Neural cell (in vitro differentiated cells): ENCODE measurements around the gene HHIP. TPM values are rescaled to one million over a fixed set of nuclear protein-coding genes. Genes with fewer than 3 reads are reported as not detected.

Source experiments
- H2AFZ ChIP-seq: fragments of 200-600, 300-800 bp; sonication (generic), shearing (Covaris generic); 2 replicates; pipeline ENCODE4 v1.6.0; 2014; ENCODE audit warnings: low read depth, mild to moderate bottlenecking, antibody characterized with exemption, low read length, moderate library complexity
- H3F3A ChIP-seq: fragments of 200-600 bp; shearing (Covaris generic); 2 replicates; pipeline ENCODE4 v1.6.1; 2016; ENCODE audit warnings: mild to moderate bottlenecking, moderate library complexity, mixed read lengths, antibody characterized with exemption, low read length; ENCODE audit not compliant: insufficient read depth, poor library complexity, severe bottlenecking
- H3K27ac ChIP-seq: fragments of 200-600, 300-800 bp; sonication (generic), shearing (Covaris generic); 2 replicates; pipeline ENCODE4 v1.5.1; 2014; ENCODE audit warnings: mild to moderate bottlenecking, low read length, moderate library complexity
- H3K27me3 ChIP-seq: fragments of 300-800, 200-600 bp; sonication (generic), shearing (Covaris generic); 2 replicates; pipeline ENCODE4 v1.6.0; 2014; ENCODE audit warnings: mild to moderate bottlenecking, low read depth, low read length, moderate library complexity; ENCODE audit not compliant: insufficient read depth
- H3K36me3 ChIP-seq: fragments of 300-800, 200-600 bp; sonication (generic), shearing (Covaris generic); 2 replicates; pipeline ENCODE4 v1.5.1; 2014; ENCODE audit warnings: mild to moderate bottlenecking, antibody characterized with exemption, low read length, moderate library complexity; ENCODE audit not compliant: insufficient read depth
- H3K4me2 ChIP-seq: fragments of 300-800, 200-600 bp; sonication (generic), shearing (Covaris generic); 2 replicates; pipeline ENCODE4 v1.6.0; 2014; ENCODE audit warnings: mild to moderate bottlenecking, low read length
- H3K4me3 ChIP-seq: fragments of 300-800, 200-600 bp; sonication (generic), shearing (Covaris generic); 2 replicates; pipeline ENCODE4 v1.5.1; 2014; ENCODE audit warnings: mild to moderate bottlenecking, low read length, moderate library complexity
- H3K79me2 ChIP-seq: fragments of 200-600 bp; shearing (Covaris generic); replicated peaks from 2 replicates; pipeline ENCODE4 v1.6.0; 2014; ENCODE audit warnings: mild to moderate bottlenecking, low read length, moderate library complexity; ENCODE audit not compliant: insufficient read depth
- H3K9ac ChIP-seq: fragments of 300-800, 200-600 bp; sonication (generic), shearing (Covaris generic); 2 replicates; pipeline ENCODE4 v1.6.1; 2016; ENCODE audit warnings: mild to moderate bottlenecking, low read length, mixed read lengths
- H3K9me2 ChIP-seq: fragments of 200-600 bp; shearing (Covaris generic); 2 replicates; pipeline ENCODE4 v1.6.1; 2016; ENCODE audit warnings: mild to moderate bottlenecking, low read length, mixed read lengths; ENCODE audit not compliant: insufficient read depth
- H3K9me3 ChIP-seq: fragments of 200-600, 300-800 bp; sonication (generic), shearing (Covaris generic); 2 replicates; pipeline ENCODE4 v1.6.1; 2016; ENCODE audit warnings: mild to moderate bottlenecking, mixed run types, low read length, moderate library complexity, mixed read lengths
- H4K20me1 ChIP-seq: fragments of 200-600 bp; shearing (Covaris generic); 2 replicates; pipeline ENCODE4 v1.6.1; 2016; ENCODE audit warnings: mild to moderate bottlenecking, mixed run types; ENCODE audit not compliant: insufficient read depth
- EZH2 ChIP-seq: fragments of 200-600, 300-800 bp; shearing (Covaris generic), sonication (generic); IDR thresholded peaks from 2 replicates; pipeline ENCODE4 v1.6.1; 2014; ENCODE audit warnings: antibody characterized with exemption, low read length, borderline replicate concordance, mild to moderate bottlenecking; ENCODE audit not compliant: insufficient read depth, poor library complexity, severe bottlenecking
- MXI1 ChIP-seq: fragments of 450-650 bp; conservative IDR thresholded peaks from 2 replicates; pipeline ENCODE4 v1.6.1; 2014; ENCODE audit warnings: antibody characterized with exemption, mild to moderate bottlenecking; ENCODE audit not compliant: poor library complexity, severe bottlenecking
- POLR2AphosphoS5 ChIP-seq: IDR thresholded peaks from 2 replicates; pipeline ENCODE4 v1.6.1; 2012
- RAD21 ChIP-seq: fragments of 450-650 bp; conservative IDR thresholded peaks from 2 replicates; pipeline ENCODE4 v1.6.1; 2014; ENCODE audit warnings: antibody characterized with exemption, mild to moderate bottlenecking, moderate library complexity
- SMC3 ChIP-seq: fragments of 450-650 bp; conservative IDR thresholded peaks from 2 replicates; pipeline ENCODE4 v1.6.1; 2014; ENCODE audit warnings: antibody characterized with exemption, mild to moderate bottlenecking, moderate library complexity; ENCODE audit not compliant: poor library complexity
- polyA plus RNA-seq: library from polyadenylated mRNA; depleted of rRNA; stranded (reverse); fragments of >200 nt; gene quantifications from 2 replicates; pipeline ENCODE4 v1.2.3, GENCODE V29; 2014
- TF ChIP-seq, protein P1 (sequence below): IDR thresholded peaks from 2 replicates; pipeline ENCODE4 v1.6.1; 2012; ENCODE audit warnings: borderline replicate concordance
- TF ChIP-seq, protein P2 (sequence below): fragments of 450-650 bp; IDR thresholded peaks from 2 replicates; pipeline ENCODE4 v1.5.1; 2014; ENCODE audit warnings: antibody characterized with exemption, mild to moderate bottlenecking, moderate library complexity; ENCODE audit not compliant: poor library complexity, severe bottlenecking

HHIP gene
- polyA plus RNA-seq, 1 donor from 2014 or later = not detected

DNA sequence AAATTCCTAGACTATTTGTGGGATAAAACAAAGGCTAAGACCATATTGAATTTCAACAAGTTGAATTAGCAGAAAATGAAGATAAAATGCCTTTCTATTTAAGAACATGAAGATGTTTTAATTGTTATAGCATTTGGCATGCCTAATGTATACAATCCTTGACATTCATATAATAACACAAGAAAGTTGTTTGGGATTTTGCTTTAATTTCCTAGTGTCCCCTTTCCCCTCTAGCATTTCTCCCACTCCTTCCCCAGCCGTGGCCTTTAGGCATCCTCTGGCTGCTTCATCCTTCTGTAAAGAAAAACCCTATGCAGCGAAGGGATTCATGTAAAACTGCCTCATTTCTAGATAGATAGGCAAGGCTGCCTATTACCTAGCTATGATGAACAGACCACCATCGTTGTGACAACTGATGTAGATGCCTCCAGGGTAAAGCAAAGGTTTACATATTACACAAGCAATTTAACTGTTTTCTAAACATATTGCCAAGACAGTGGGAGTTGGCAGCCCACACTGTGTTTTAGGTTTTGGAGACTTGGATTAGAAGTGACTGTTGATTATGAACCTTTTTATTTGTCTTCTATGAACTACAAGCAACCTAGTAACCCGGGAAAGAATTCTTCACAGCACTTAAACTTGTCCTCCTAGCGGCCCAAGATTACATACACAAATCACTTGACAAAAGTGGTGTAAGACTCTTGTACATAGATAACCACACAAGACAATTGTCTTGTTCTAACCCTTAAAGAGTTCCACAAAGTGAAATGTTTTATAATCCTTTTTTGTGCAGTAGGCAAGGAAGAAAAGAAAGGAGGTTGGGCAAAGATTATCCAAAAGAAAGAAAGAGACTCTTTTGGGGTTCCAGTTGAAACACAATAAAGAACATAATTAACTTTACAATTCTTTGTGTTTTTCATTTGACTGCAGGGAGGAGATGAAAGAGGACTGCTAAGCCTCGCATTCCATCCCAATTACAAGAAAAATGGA, 59.9 kb downstream of the HHIP start:
- Histone ChIP-seq H3K36me3 (no peaks in the 10 kb centered on the region), H3K9me3 (no peaks in the 10 kb centered on the region), H3K27me3 (no peaks in the 10 kb centered on the region), H3K9ac (no peak overlapping the region), H3K4me3 (no peak overlapping the region), H3K9me2 (no peaks in the 10 kb centered on the region), H3K79me2 (no peaks in the 10 kb centered on the region), H4K20me1 (no peaks in the 10 kb centered on the region), H3K27ac (no peak overlapping the region), H3F3A (no peaks in the 10 kb centered on the region), H3K4me2 (no peak overlapping the region), H2AFZ (no peak overlapping the region)
- TF ChIP-seq MXI1 = no peak
- TF ChIP-seq, protein P1, sequence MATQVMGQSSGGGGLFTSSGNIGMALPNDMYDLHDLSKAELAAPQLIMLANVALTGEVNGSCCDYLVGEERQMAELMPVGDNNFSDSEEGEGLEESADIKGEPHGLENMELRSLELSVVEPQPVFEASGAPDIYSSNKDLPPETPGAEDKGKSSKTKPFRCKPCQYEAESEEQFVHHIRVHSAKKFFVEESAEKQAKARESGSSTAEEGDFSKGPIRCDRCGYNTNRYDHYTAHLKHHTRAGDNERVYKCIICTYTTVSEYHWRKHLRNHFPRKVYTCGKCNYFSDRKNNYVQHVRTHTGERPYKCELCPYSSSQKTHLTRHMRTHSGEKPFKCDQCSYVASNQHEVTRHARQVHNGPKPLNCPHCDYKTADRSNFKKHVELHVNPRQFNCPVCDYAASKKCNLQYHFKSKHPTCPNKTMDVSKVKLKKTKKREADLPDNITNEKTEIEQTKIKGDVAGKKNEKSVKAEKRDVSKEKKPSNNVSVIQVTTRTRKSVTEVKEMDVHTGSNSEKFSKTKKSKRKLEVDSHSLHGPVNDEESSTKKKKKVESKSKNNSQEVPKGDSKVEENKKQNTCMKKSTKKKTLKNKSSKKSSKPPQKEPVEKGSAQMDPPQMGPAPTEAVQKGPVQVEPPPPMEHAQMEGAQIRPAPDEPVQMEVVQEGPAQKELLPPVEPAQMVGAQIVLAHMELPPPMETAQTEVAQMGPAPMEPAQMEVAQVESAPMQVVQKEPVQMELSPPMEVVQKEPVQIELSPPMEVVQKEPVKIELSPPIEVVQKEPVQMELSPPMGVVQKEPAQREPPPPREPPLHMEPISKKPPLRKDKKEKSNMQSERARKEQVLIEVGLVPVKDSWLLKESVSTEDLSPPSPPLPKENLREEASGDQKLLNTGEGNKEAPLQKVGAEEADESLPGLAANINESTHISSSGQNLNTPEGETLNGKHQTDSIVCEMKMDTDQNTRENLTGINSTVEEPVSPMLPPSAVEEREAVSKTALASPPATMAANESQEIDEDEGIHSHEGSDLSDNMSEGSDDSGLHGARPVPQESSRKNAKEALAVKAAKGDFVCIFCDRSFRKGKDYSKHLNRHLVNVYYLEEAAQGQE = no peak
- TF ChIP-seq SMC3 = no peak

DNA sequence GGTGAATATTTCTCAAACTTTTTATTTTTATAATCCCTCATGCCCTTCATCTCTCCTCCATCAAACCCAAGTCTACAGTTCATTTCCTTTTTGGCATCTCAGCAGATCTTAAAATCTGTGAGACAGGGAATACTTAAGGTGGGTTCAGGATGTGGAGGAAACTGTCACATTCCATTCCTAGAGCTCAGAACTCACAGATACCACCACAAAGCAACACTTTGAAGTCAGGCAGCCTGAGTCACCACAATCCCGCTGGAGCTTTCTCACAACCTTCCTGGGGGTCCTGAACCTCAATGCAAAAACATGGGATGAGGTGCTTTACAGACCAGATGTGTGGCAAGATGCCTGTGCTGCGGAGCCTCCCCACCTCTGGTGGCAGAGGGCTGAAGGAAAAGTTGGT, 63.2 kb downstream of the HHIP start:
- no peaks in the 10 kb centered on the region for H4K20me1 ChIP-seq
- H3K9me3 ChIP-seq = no peaks in the 10 kb centered on the region
- no peaks in the 10 kb centered on the region for H3K36me3 ChIP-seq
- no peak overlapping the region for H3K27ac ChIP-seq
- H3K4me2 ChIP-seq = no peak overlapping the region
- H2AFZ ChIP-seq = no peak overlapping the region
- no peak overlapping the region for H3K9ac ChIP-seq
- H3F3A ChIP-seq = no peaks in the 10 kb centered on the region
- no peaks in the 10 kb centered on the region for H3K79me2 ChIP-seq
- H3K4me3 ChIP-seq = no peak overlapping the region
- TF ChIP-seq MXI1 = no peak
- no peak for TF ChIP-seq RAD21
- TF ChIP-seq, protein P2, sequence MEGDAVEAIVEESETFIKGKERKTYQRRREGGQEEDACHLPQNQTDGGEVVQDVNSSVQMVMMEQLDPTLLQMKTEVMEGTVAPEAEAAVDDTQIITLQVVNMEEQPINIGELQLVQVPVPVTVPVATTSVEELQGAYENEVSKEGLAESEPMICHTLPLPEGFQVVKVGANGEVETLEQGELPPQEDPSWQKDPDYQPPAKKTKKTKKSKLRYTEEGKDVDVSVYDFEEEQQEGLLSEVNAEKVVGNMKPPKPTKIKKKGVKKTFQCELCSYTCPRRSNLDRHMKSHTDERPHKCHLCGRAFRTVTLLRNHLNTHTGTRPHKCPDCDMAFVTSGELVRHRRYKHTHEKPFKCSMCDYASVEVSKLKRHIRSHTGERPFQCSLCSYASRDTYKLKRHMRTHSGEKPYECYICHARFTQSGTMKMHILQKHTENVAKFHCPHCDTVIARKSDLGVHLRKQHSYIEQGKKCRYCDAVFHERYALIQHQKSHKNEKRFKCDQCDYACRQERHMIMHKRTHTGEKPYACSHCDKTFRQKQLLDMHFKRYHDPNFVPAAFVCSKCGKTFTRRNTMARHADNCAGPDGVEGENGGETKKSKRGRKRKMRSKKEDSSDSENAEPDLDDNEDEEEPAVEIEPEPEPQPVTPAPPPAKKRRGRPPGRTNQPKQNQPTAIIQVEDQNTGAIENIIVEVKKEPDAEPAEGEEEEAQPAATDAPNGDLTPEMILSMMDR = no peak
- no peak for TF ChIP-seq POLR2AphosphoS5
- TF ChIP-seq EZH2 = no peak
- TF ChIP-seq, protein P1 = no peak
- TF ChIP-seq SMC3 = no peak
- H3K9me2 ChIP-seq = no peaks in the 10 kb centered on the region
- no peaks in the 10 kb centered on the region for H3K27me3 ChIP-seq
